GM19099 (cell line): ENCODE measurements around the gene BLNK.

Experiments
- POLR2A ChIP-seq: IDR thresholded peaks from 3 replicates; pipeline ENCODE4 v1.6.1; 2011; ENCODE audit warnings: low read depth; ENCODE audit not compliant: insufficient read length; ENCODE audit errors: extremely low read depth

Gene BLNK

DNA sequence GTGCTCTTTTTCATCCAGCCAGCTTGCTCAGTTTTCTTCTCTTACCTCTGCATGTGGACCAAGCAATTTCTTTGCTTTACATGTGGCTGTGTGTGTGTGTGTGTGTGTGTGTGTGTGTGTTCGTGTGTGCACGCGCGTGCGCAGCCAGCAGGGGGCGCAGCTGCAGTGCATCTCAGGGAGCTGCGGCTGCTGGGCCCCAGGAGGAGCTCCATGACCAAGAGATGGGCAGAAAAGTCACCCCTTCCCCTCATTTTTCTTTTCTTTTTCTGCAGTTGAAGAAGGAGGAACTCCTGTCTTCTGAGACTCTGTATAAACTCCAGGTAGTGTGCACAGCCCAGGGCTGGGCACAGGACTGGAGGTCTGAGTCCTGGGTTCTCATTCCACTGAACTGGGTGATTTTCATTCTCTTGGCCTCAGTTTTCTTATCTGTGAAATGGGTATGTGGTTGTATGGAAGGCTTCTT, 41.8 kb downstream of the BLNK start:
- TF ChIP-seq POLR2A: no peak

DNA sequence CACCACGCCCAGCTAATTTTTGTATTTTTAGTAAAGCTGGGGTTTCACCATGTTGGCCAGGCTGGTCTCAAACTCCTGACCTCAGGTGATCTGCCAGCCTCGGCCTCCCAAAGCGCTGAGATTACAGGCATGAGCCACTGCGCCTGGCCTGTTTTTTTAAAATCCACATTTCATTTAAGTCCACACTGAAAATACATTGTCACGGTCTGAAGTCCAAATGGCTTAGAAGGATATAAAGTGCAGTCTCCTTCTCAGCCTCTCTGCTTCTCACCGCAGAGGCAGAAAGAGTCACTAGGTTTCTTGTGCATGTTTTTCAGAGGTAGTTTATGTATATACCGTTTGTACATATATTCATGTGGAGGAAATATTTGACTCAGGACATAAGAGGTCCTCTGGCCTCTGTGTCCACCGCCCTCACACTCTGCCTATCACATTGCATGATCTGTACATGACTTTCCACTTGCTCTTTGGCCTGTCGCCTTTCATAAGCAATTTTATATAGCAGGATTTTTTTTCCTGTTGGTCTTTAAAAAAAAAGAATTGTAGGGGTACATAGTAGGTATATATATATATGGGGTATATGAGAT, 42.9 kb downstream of the BLNK start:
- no peak for TF ChIP-seq POLR2A

DNA sequence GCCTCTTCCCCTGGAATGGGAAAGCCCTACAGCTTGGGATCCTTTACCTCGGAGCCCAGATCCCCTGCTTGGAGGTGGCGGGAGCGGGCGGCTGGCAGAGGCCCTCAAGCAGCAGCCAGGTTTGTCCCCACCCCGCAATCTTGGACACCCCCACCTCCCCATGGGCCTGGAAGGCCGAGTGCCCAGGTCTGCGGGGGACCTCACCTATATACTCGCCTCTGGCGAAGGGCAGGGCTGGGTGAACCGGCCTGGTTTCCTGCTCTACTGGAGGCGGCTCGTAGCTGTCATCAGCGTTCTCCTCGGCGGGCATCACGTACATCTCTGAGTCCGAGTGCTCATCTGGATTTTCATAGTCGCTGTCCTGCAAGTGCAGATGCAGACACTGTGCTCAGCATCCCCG, 44.2 kb downstream of the BLNK start:
- no peak for TF ChIP-seq POLR2A

DNA sequence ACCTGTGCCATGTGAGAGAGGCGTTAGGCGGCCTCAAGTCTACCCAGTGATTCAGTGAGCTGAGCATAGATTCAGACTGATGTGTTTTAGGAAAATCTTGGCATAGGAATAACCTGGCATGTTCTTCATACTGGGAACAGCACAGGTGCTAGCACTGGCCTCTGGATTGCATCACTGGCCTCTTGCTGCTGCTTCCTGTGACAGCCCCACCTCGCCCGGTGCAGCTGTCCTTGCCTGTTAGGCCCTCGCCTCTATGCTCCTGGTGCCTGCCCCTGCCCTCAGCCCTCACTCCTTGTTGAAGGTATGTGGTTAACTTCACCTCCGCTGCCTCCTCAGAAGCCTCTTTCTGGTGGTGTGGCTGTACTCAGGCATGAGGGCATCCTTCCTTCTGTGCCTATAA, 46.2 kb downstream of the BLNK start:
- TF ChIP-seq POLR2A: peak; percentile 22

DNA sequence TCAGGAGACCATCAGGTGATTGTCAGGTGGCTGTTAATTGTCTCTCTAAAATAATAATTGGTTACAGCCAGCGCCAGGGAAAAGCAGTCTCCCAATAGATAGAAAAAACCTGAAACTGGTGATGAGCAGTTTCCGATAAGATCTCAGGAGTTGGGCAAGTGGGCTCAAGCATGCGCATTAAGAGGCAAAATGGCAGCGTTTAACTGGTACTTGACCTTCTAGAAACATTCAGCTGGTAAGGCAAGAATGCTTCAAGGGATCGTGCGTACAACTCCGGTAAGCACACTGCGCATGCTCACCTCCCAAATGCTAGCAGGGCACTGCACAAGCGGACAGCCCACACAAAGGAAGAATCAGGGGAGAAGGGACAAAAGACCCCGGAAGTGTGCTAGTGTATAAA, 48.5 kb downstream of the BLNK start:
- TF ChIP-seq POLR2A: no peak

DNA sequence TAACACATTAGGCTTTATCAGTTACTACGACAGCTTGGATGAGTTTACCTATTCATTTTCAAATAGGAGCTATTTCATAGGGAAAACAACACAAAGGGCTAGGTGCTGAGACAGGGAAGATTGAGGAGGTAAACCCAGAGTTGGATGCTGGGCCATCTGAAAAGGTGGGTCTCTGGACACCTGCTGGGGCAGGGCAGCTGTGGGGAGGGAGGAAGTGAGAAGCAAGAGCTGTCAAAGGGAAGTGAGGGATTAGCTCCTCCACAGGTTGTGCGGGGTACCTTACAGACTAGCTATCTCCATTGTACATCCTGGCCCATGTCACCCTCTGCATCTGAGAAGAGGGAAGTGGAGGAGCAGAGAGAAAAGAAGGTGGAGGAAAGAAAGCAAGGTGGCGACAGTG, 48.9 kb downstream of the BLNK start:
- no peak for TF ChIP-seq POLR2A

DNA sequence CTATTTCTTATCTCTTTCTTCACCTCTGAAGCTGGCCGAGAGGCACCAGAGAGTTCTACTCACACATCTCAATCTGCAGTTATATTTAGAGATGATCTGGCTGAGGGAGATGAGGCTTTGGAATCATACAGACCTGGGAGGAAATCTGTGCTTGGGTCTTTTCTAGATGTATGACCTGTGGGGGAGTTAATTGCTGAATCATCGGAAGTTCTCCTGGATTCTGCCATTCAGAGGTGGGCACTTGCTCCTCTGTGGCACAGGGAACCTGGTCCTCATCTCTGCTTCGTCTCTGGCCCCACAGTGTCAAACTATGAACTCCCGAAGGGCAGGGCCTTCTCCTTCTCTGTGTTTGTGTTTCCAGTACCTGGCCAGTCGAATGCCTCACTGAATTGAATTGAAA, 52.5 kb downstream of the BLNK start:
- no peak for TF ChIP-seq POLR2A

DNA sequence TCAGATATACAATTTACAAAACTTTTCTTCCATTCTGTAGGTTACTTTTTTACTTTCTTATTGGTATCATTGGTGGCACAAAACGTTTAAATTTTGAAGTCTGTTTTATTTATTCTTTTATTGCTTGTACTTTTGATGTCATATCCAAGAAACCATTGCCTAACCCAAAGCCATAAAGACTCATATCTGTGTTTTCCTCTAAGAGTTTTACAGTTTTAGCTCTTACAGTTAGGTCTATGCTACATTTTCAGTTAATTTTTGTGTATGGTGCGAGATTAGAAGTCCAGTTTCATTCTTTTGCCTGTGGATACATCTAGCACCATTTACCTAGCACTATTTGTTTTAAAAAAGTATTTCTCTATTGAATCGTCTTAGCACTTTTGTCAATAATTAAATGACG, 53.7 kb downstream of the BLNK start:
- TF ChIP-seq POLR2A: no peak

DNA sequence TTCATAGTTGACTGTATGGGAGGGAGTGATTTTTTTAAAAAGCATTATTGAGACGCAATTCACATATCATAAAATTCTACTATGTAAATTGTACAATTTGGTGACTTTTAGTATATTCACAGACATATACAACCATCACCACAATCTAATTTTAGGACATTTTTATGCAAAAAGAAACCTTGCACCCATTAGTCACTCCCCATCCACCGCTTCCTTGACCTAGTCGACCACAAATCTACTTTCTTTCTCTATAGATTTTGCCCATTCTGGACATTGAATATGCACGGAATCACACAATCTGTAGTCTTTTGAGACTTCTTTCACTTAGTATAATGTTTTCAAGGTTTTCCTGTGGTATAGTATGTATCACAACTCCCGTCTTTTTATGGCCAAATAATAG, 54.6 kb downstream of the BLNK start:
- no peak for TF ChIP-seq POLR2A

DNA sequence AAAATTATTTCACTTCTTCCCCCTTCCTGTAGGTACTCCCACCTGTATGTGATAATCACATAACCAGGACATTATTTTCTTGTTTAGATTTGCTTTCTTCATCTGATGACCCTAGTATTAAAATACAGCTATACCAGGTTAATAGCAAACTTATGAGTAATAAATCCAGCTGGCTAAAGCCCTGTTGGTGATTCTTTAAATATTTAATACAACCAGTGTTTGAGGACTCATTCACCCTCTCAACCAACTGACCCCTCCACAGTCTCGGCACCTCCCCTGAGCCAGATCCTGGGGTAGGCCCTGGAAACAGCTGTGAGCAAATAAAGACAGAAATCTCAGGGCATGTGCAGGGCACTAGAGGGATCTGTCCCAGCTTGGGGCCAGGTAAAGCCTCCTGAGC, 58.5 kb downstream of the BLNK start:
- TF ChIP-seq POLR2A: no peak

DNA sequence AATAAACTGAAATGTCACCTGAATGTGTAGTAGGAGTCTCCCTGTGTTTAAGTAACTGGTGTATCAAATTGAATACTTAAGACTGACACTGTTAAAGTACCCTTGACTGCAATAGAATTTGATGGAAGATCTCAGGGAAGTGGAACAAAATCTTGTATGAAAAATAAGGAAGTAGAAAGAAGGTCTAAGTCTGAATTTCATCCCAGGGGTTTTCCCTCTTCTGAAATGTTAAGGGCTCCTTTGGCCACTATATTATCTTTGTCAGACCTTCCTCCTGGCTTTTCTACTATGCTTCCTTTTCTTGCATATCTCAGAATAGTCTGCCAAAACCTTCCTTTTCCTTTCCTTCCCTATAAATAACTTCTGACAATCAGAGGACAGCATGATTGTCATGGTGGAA, 59.6 kb downstream of the BLNK start:
- no peak for TF ChIP-seq POLR2A

DNA sequence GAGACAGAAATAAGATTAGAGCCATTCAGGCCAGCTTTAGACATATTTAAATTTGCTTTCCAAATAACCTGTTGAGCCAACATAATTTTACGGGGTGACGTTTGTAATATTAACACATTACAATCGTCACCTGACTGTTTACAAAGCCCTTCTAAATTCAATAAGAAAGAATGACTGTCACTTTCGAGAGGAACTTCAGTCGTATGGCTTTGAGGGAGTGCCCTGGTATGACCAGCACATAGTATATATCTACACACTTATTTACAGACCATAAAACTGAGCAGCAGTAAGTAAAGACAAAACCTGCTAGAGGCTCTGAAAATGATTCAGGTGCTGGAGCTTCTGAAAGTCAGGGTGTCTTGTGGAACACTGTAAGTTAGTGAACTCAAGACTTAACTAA, 62.4 kb downstream of the BLNK start:
- no peak for TF ChIP-seq POLR2A

DNA sequence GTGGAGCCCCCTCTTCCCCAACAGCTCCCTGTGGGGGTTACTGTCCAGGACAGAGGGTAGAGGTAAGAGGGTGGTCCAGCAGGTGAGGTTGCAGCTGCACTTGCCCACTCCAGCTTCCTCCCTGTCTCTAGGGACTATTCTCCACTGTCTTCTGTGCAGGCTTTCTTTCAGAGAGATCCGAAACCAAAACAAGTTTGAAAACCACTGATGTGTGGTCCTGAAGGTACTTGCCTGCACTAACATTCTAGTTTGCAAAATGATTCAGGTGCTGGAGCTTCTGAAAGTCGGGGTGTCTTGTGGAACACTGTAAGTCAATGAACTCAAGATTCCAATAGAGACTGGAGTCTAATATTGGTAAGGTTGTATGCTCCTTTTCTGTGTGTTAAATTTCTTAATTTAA, 63.1 kb downstream of the BLNK start:
- TF ChIP-seq POLR2A: no peak

DNA sequence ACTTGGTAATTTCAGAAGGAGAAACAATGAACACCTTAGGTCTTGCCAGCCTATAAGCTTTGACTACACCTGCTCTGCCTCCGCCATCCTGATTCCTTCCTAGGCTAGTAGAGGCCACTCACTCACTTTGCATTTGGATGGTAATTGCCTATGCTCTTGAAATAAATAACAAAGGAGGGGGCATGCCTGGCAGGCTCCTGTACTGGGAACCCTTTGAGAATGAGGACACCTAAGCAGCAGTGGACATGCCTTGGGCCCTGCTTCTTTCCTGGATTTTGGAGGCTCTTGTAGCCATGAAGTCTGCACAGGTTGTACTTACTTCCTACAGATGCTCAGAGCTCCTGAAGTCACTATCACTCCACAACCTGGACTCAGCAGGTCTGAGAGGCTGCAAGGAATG, 65.8 kb downstream of the BLNK start:
- no peak for TF ChIP-seq POLR2A

DNA sequence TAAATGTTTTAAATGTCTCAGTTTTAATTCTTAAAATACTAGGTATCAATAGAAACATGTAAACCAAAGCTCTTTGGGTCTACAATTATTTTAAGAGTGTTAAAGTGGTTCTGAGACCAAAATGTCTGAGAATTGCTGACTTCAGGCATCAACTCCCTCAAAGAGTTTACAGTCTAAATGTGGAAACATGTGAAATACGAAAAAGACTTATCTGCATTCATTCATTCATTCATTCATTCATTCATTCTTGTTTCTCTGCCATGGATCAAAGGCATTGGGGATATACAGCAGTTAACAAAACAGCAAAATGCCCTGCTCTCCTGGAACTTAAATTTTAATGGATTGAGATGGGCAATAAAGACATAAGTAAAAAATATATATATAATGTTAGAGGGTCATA, 69.8 kb downstream of the BLNK start:
- TF ChIP-seq POLR2A: no peak

DNA sequence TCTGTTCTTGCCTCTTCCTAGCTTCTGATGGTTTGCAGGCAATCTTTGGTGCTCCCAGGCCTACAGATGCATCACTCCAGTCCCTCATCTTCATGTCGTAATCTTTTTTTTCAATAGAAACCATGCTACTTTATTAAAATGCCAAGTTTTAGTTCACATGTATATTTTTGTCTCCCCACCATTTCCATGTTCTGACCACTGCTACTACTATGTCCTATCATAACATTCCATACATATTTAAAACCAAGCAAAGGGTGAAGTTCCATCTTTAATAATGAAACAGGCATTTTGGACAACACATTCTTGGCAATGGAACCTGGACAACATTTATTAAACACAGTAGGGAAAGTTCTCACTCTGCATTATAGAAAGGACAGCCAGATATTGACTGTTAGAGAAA, 82.5 kb downstream of the BLNK start:
- no peak for TF ChIP-seq POLR2A

DNA sequence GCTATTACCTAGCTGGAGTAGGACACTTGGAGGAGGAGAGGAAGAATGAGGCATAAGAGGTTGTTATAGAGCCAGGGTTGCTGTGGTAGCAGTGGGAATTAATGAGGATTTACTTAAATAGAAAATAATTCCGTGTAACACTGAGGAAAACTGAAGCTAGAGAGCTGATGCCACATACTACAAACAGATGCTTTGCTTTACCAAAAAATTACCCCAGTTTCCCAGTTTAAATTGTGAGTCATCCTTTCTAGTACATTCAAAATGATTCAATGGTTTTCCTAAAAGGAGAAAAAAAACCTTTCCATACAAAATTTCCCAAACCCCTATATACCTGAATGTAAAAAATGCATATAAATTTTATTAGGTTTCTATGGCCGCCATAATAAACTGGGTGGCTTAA, 82.9 kb downstream of the BLNK start:
- no peak for TF ChIP-seq POLR2A
